Measurements from ENCODE around the gene JAM2. TPM values are rescaled to one million over a fixed set of nuclear protein-coding genes. Genes with fewer than 3 reads are reported as not detected.
"Not testable (repeated sequence)": the region's sequence is repeated elsewhere in the genome, so short reads cannot be mapped to it uniquely, and the experiment has no call there.

JAM2 gene
- total RNA-seq, 1 donor from 2014 or later = 29.7 TPM

DNA sequence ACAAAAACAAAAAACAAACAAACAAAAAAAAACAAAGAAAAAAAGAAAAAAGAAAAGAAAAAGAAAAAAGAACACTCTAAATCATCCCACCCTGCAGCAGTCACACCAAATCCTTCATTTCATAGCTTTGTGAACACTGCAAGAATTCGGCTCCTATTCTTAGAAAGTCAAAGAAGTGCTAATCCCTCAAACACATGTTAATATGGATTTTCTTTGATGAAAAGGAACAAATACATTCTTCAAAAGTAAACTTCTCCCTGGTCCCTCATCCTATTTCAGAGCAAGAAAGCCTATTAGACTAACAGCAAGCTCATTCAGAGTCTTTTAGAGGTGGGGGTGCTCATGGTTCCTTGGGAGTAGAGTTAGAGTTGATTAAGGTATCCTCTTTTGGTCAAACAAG, 24.6 kb upstream of the JAM2 start:
- H3K9me3 Mint-ChIP-seq = no peaks in the 10 kb centered on the region

DNA sequence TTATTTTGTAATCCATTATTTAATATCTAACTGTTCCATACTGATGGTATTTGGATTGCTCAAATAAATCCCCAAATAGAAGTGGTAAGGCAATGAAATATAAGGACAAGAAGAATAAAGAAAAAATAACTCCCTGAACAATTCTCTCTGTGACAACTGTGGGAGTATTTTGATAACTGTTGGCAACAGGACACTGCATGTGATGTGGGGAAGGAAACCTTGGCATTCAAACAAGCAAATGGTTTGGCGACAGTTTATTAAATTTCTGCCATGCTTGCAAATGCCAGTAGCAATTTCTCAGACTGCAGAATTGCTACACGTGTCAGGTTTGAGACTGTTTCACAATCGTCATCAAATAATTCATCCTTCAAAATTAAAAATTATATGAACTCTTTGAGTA, 23.2 kb upstream of the JAM2 start:
- H3K4me3 Mint-ChIP-seq = no peak overlapping the region
- DNase-seq (ENCODE audit: low read depth, low spot score) = no peak
- H3K9me3 Mint-ChIP-seq = no peaks in the 10 kb centered on the region
- TF ChIP-seq, protein P1, sequence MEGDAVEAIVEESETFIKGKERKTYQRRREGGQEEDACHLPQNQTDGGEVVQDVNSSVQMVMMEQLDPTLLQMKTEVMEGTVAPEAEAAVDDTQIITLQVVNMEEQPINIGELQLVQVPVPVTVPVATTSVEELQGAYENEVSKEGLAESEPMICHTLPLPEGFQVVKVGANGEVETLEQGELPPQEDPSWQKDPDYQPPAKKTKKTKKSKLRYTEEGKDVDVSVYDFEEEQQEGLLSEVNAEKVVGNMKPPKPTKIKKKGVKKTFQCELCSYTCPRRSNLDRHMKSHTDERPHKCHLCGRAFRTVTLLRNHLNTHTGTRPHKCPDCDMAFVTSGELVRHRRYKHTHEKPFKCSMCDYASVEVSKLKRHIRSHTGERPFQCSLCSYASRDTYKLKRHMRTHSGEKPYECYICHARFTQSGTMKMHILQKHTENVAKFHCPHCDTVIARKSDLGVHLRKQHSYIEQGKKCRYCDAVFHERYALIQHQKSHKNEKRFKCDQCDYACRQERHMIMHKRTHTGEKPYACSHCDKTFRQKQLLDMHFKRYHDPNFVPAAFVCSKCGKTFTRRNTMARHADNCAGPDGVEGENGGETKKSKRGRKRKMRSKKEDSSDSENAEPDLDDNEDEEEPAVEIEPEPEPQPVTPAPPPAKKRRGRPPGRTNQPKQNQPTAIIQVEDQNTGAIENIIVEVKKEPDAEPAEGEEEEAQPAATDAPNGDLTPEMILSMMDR (conservative IDR thresholded peaks at IDR 0.05) = no peak
- no peaks in the 10 kb centered on the region for H3K36me3 Mint-ChIP-seq (ENCODE audit: low read depth)
- H3K27ac Mint-ChIP-seq (ENCODE audit: unreplicated experiment) = no peak overlapping the region
- no peaks in the 10 kb centered on the region for H3K4me1 Mint-ChIP-seq
- no peaks in the 10 kb centered on the region for H3K27me3 Mint-ChIP-seq (ENCODE audit: low read depth)

More for the DNA sequence above, 24.6 kb upstream of the JAM2 start:
- H3K4me3 Mint-ChIP-seq = no peak overlapping the region
- TF ChIP-seq, protein P1 (conservative IDR thresholded peaks at IDR 0.05) = no peak
- no peak for DNase-seq (ENCODE audit: low read depth, low spot score)
- H3K27me3 Mint-ChIP-seq (ENCODE audit: low read depth) = no peaks in the 10 kb centered on the region
- no peaks in the 10 kb centered on the region for H3K4me1 Mint-ChIP-seq
- H3K36me3 Mint-ChIP-seq (ENCODE audit: low read depth) = no peaks in the 10 kb centered on the region
- H3K27ac Mint-ChIP-seq (ENCODE audit: unreplicated experiment) = no peak overlapping the region

DNA sequence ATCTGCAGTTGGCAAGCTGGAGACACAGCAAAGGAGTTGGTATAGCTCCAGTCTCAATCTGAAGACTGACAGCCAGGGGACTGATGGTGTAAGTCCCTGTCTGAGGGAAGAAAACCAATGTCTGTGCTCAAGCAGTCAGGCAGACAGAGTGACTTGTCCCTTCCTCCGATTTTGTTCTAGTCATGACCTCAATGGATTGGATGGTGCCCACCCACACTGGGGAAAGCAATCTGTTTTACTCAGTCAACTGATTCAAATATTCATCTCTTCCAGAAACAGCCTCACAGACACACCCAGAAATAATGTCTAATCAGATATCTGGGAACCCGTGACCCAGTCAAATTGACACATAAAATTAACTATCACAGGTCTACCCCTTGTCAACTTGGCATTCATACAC, 19.9 kb upstream of the JAM2 start:
- H3K27me3 Mint-ChIP-seq (ENCODE audit: low read depth) = no peaks in the 10 kb centered on the region
- no peak for DNase-seq (ENCODE audit: low read depth, low spot score)
- no peak overlapping the region for H3K4me3 Mint-ChIP-seq
- no peak overlapping the region for H3K27ac Mint-ChIP-seq (ENCODE audit: unreplicated experiment)
- no peaks in the 10 kb centered on the region for H3K36me3 Mint-ChIP-seq (ENCODE audit: low read depth)
- TF ChIP-seq, protein P1 (conservative IDR thresholded peaks at IDR 0.05) = no peak
- no peaks in the 10 kb centered on the region for H3K4me1 Mint-ChIP-seq
- no peaks in the 10 kb centered on the region for H3K9me3 Mint-ChIP-seq

DNA sequence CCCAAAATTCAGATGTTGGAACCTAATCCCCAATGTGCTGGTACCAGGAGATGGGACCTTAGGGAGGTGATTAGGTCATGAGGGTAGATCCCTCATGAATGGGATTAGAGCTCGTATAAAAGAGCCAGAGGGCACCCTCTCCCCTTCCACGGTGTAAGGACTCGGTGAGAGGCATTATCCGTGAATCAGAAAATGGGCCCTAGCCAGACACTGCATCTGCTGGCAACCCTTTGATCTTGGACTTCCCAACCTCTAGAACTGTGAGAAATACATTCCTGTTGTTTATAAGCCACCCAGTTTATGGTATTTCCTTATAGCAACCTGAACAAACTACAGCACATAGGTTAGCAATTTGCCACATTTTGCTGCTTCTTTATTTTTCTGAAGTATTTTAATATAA, 14.5 kb upstream of the JAM2 start:
- Mint-ChIP-seq H3K4me1 (no peaks in the 10 kb centered on the region), H3K27ac (ENCODE audit: unreplicated experiment) (no peak overlapping the region), H3K36me3 (ENCODE audit: low read depth) (no peaks in the 10 kb centered on the region)

DNA sequence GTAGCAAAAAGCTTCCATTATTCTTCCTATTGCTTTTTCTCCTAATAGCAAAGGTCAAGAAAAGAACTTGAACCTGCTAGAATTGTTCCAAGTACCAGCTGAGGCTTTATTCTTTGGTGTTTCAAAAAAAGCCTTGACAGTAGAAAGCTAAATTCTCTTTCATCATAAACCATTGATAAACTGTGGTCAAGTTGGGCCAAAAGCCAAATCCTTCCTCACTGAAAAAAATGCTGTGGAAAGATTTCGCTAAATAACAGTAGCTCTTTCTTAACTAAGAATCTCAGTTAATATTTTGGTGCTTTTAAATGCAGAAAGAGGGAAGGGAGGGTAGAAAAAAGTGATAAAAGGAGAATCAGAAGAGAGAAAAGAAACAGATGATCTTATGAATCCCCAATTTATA, 14.0 kb upstream of the JAM2 start:
- Mint-ChIP-seq H3K4me1 (no peaks in the 10 kb centered on the region), H3K27ac (ENCODE audit: unreplicated experiment) (no peak overlapping the region), H3K36me3 (ENCODE audit: low read depth) (no peaks in the 10 kb centered on the region), H3K27me3 (ENCODE audit: low read depth) (no peaks in the 10 kb centered on the region), H3K9me3 (no peaks in the 10 kb centered on the region), H3K4me3 (no peak overlapping the region)
- DNase-seq (ENCODE audit: low read depth, low spot score) = no peak
- TF ChIP-seq, protein P1 (conservative IDR thresholded peaks at IDR 0.05) = no peak

More for the DNA sequence above, 14.5 kb upstream of the JAM2 start:
- H3K9me3 Mint-ChIP-seq = no peaks in the 10 kb centered on the region
- TF ChIP-seq, protein P1 (conservative IDR thresholded peaks at IDR 0.05) = no peak
- no peak overlapping the region for H3K4me3 Mint-ChIP-seq
- DNase-seq (ENCODE audit: low read depth, low spot score) = no peak
- no peaks in the 10 kb centered on the region for H3K27me3 Mint-ChIP-seq (ENCODE audit: low read depth)

DNA sequence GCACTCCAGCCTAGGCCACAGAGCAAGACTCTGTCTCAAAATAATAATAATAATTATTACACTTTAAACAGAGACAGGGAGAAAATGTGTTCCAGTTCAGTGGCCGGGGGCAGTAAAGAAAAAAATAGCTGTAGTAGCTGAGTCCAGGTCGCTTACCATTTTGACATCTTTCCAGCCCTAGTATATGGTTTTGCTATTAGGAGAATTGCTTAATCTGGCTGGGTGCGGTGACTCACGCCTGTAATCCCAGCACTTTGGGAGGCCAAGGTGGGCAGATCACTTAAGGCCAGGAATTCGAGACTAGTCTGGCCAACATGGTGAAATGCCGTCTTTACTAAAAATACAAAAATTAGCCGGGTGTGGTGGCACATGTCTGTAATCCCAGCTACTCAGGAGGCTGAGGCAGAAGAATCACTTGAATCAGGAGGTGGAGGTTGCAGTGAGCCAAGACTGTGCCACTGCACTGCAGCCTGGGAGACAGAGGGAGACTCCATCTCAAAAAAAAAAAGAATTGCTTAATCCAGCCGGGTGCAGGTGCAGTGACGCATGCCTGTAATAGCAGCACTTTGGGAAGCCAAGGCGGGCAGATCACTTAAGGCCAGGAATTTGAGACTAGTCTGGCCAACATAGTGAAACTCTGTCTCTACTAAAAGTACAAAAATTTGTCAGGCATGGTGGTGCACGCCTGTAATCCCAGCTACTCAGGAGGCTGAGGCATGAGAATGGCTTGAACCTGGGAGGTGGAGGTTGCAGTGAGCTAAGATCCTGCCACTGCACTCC, 13.1 kb upstream of the JAM2 start:
- H3K27ac Mint-ChIP-seq (ENCODE audit: unreplicated experiment); H3K4me1 Mint-ChIP-seq; H3K9me3 Mint-ChIP-seq; DNase-seq (ENCODE audit: low read depth, low spot score); H3K36me3 Mint-ChIP-seq (ENCODE audit: low read depth); H3K27me3 Mint-ChIP-seq (ENCODE audit: low read depth); H3K4me3 Mint-ChIP-seq: not testable (repeated sequence)

All from neural crest cell (in vitro differentiated cells).